ENCODE measurements around the gene GTF3C1.

- TF ChIP-seq SIN3A (IDR thresholded peaks at IDR 0.05; ENCODE audit: borderline replicate concordance, insufficient read depth, low read length) (no peak), POLR2AphosphoS5 (IDR thresholded peaks at IDR 0.05; ENCODE audit: low read depth, low read length) (no peak)
These were observed 74.8 kb downstream of the GTF3C1 start for GRCh38 chr16:27474921-27475320.

All from PFSK-1 (cell line).